K562 (cell line): ENCODE results near the gene GLRX3. TPM values are rescaled to one million over a fixed set of nuclear protein-coding genes. Genes with fewer than 3 reads are reported as not detected.
A peak's percentile ranks its signal among the peaks of the same experiment; 100 is the strongest.

Source experiments
- ATAC-seq: fragments of 200-7000 bp; cut with Tn5 transposase; 3 replicates; pipeline ENCODE4 v1.9.1; 2020; ENCODE audit warnings: moderate library complexity
- BruUV-seq: library from RNA; stranded (reverse); fragments of 400-500 nt; replicated peaks from 2 replicates; lab custom pipeline; 2021; lab: Mats Ljungman, UMichigan
- CTCF ChIA-PET: fragments of 300-600 bp; formaldehyde crosslinking; extraction: SDS; loops from one replicate; lab custom pipeline; 2021; ENCODE audit warnings: low intra/inter-chr PET ratio; lab: Yijun Ruan, JAX
- POLR2A ChIA-PET: fragments of 300-600, 350-650 bp; sonication (Branson Sonifier 250); formaldehyde crosslinking; extraction: SDS; loops from one replicate; lab custom pipeline; 2021; ENCODE audit warnings: antibody characterized with exemption, inconsistent platforms; lab: Yijun Ruan, JAX
- DNase-seq, 4 experiments: peaks; one replicate each; pipeline versions ENCODE4 v3.0.0 to v3.0.0-alpha.2; 2011 to 2018; ENCODE audit warnings: low spot score in 3 of 4, mixed read lengths in 3 of 4; ENCODE audit errors: extremely low read depth in 1 of 4
- FAIRE-seq: peaks from 2 replicates; lab custom pipeline; 2011; peaks lifted over from hg19 to GRCh38; lab: Jason Lieb, UNC
- H2AFZ ChIP-seq: 2 replicates; pipeline ENCODE4 v1.6.0; 2011; ENCODE audit warnings: low read depth, low read length, control low read depth, inconsistent platforms
- H3K27ac ChIP-seq: fragments of 200-600 bp; 3 replicates; pipeline ENCODE4 v1.8.0; 2011; ENCODE audit warnings: low read depth, mild to moderate bottlenecking, control low read depth, inconsistent platforms, low read length, moderate library complexity, mixed read lengths; ENCODE audit errors: extremely low read depth
- H3K27me3 ChIP-seq, 2 experiments: fragments of 300-600 bp in 1 of 2; 2 replicates in 1 of 2; 3 replicates in 1 of 2; pipeline versions ENCODE4 v1.6.0 to v1.8.0; 2011; ENCODE audit warnings: inconsistent platforms in 2 of 2, low read length in 2 of 2, mild to moderate bottlenecking in 1 of 2, mixed read lengths in 1 of 2, moderate library complexity in 1 of 2; ENCODE audit not compliant: control insufficient read depth in 2 of 2, insufficient read depth in 2 of 2
- H3K36me3 ChIP-seq: fragments of 300-600 bp; 3 replicates; pipeline ENCODE4 v1.8.0; 2011; ENCODE audit warnings: mild to moderate bottlenecking, low read length, inconsistent platforms; ENCODE audit not compliant: control insufficient read depth, insufficient read depth
- H3K4me1 ChIP-seq, 2 experiments: fragments of 200-600 bp in 1 of 2; replicated peaks in 1 of 2; 2 replicates in 1 of 2; 3 replicates in 1 of 2; pipeline versions ENCODE4 v1.5.1 to v1.8.0; 2011; ENCODE audit warnings: inconsistent platforms in 2 of 2, low read length in 2 of 2, mild to moderate bottlenecking in 1 of 2, mixed read lengths in 1 of 2, moderate library complexity in 1 of 2; ENCODE audit not compliant: control insufficient read depth in 2 of 2, insufficient read depth in 2 of 2
- H3K4me2 ChIP-seq: 2 replicates; pipeline ENCODE4 v1.6.1; 2011; ENCODE audit warnings: low read length, control low read depth, inconsistent platforms, mixed read lengths; ENCODE audit not compliant: insufficient read depth
- H3K4me3 ChIP-seq: fragments of 200-600 bp; sonication (generic), shearing (Covaris generic); 2 replicates; pipeline ENCODE4 v1.5.1; 2016; ENCODE audit warnings: control low read depth, inconsistent platforms
- H3K79me2 ChIP-seq: fragments of 200-600 bp; 3 replicates; pipeline ENCODE4 v1.8.0; 2011; ENCODE audit warnings: low read length, inconsistent platforms; ENCODE audit not compliant: control insufficient read depth, insufficient read depth
- H3K9ac ChIP-seq, 2 experiments: 2 replicates each; pipeline versions ENCODE4 v1.6.0 to v1.6.1; 2011; ENCODE audit warnings: low read depth in 2 of 2, low read length in 2 of 2, control low read depth in 1 of 2, inconsistent platforms in 1 of 2, mild to moderate bottlenecking in 1 of 2, mixed read lengths in 1 of 2; ENCODE audit not compliant: insufficient read depth in 1 of 2
- H3K9me1 ChIP-seq: one replicate; pipeline ENCODE4 v1.6.0; 2011; ENCODE audit warnings: inconsistent platforms, mild to moderate bottlenecking, low read length, moderate library complexity; ENCODE audit not compliant: control insufficient read depth, insufficient read depth
- H3K9me3 ChIP-seq: replicated peaks from 2 replicates; pipeline ENCODE4 v1.5.1; 2011; ENCODE audit warnings: low read depth, low read length, inconsistent platforms; ENCODE audit not compliant: control insufficient read depth, insufficient read depth
- H4K20me1 ChIP-seq: replicated peaks from 2 replicates; pipeline ENCODE4 v1.6.1; 2011; ENCODE audit warnings: low read length, inconsistent platforms, mixed read lengths; ENCODE audit not compliant: control insufficient read depth, insufficient read depth
- CHD1 ChIP-seq: fragments of 200-600 bp; sonication (generic); IDR thresholded peaks from one replicate; pipeline ENCODE4 v1.6.1; 2012; ENCODE audit warnings: mild to moderate bottlenecking, moderate library complexity, low read length, inconsistent platforms
- ELF4 ChIP-seq: fragments of 450-650 bp; formaldehyde crosslinking; IDR thresholded peaks from 2 replicates; pipeline ENCODE4 v1.4.0; 2022; ENCODE audit warnings: missing genetic modification characterization
- EP300 ChIP-seq: IDR thresholded peaks from 2 replicates; pipeline ENCODE4 v1.6.1; 2012; ENCODE audit warnings: low read length, improper control_type of control experiment
- EWSR1 ChIP-seq: fragments of 450-650 bp; IDR thresholded peaks from 2 replicates; pipeline ENCODE4 v1.6.1; 2018; ENCODE audit warnings: borderline replicate concordance, mild to moderate bottlenecking, low read depth, moderate library complexity; ENCODE audit not compliant: partially characterized antibody
- FOS ChIP-seq: IDR thresholded peaks from 3 replicates; pipeline ENCODE4 v1.6.1; 2011; ENCODE audit not compliant: insufficient read length; ENCODE audit errors: extremely low read depth
- FOXP1 ChIP-seq: sonication (generic); formaldehyde crosslinking; IDR thresholded peaks from 2 replicates; pipeline ENCODE4 v1.8.0; 2022; ENCODE audit warnings: mild to moderate bottlenecking, missing genetic modification reagents
- HDAC3 ChIP-seq: fragments of 450-650 bp; IDR thresholded peaks from 2 replicates; pipeline ENCODE4 v1.6.1; 2018; ENCODE audit warnings: borderline replicate concordance, mild to moderate bottlenecking, moderate library complexity; ENCODE audit not compliant: partially characterized antibody
- HES1 ChIP-seq: fragments of 450-650 bp; IDR thresholded peaks from 2 replicates; pipeline ENCODE4 v1.6.1; 2016; ENCODE audit warnings: low read depth, mild to moderate bottlenecking, moderate library complexity
- JUNB ChIP-seq: fragments of 450-650 bp; formaldehyde crosslinking; conservative IDR thresholded peaks from 2 replicates; pipeline ENCODE4 v1.4.0; 2020; ENCODE audit warnings: mild to moderate bottlenecking
- MTA3 ChIP-seq: fragments of 450-650 bp; formaldehyde crosslinking; IDR thresholded peaks from 2 replicates; pipeline ENCODE4 v1.6.1; 2017; ENCODE audit warnings: mild to moderate bottlenecking, borderline replicate concordance
- MYC ChIP-seq, 2 experiments: fragments of 250-450 bp in 1 of 2; sonication (Bioruptor Pico) in 1 of 2; IDR thresholded peaks; 2 replicates each; pipeline versions ENCODE4 v1.5.1 to v1.6.1; 2012 to 2021; ENCODE audit warnings: low read depth in 2 of 2, borderline replicate concordance in 1 of 2, improper control_type of control experiment in 1 of 2, low read length in 1 of 2, mild to moderate bottlenecking in 1 of 2, moderate library complexity in 1 of 2
- SMARCE1 ChIP-seq: fragments of 450-650 bp; IDR thresholded peaks from 2 replicates; pipeline ENCODE4 v1.7.1; 2016; ENCODE audit warnings: mild to moderate bottlenecking
- SMC3 ChIP-seq: conservative IDR thresholded peaks from 2 replicates; pipeline ENCODE4 v1.6.1; 2011; ENCODE audit warnings: low read depth, low read length, improper control_type of control experiment; ENCODE audit not compliant: insufficient read depth
- TAF1 ChIP-seq: IDR thresholded peaks from 2 replicates; pipeline ENCODE4 v1.6.1; 2011; ENCODE audit warnings: mild to moderate bottlenecking, low read length, moderate library complexity; ENCODE audit not compliant: insufficient read depth, control insufficient read depth, severe bottlenecking; ENCODE audit errors: extremely low read depth
- ZNF175 ChIP-seq: fragments of 200-800 bp; sonication (Bioruptor generic); IDR thresholded peaks from 2 replicates; pipeline ENCODE4 v1.6.1; 2016; ENCODE audit warnings: low read depth, mild to moderate bottlenecking, missing genetic modification characterization, missing compliant biosample characterization
- ZNF239 ChIP-seq: fragments of 250-450 bp; sonication (Bioruptor Pico); IDR thresholded peaks from 2 replicates; pipeline ENCODE4 v1.4.0; 2020; ENCODE audit warnings: mild to moderate bottlenecking
- ZNF311 ChIP-seq: fragments of 250-450 bp; sonication (Bioruptor Pico); IDR thresholded peaks from 2 replicates; pipeline ENCODE4 v1.4.0; 2020; ENCODE audit warnings: mild to moderate bottlenecking, moderate library complexity
- ZNF785 ChIP-seq: fragments of 250-450 bp; sonication (Bioruptor Pico); IDR thresholded peaks from 2 replicates; pipeline ENCODE4 v1.4.0; 2020; ENCODE audit warnings: mild to moderate bottlenecking
- WGBS: fragments of 100-300 bp; shearing (Covaris generic); methylation state at CpG from one replicate; pipeline ENCODE4 v1.1.6; 2016; ENCODE audit warnings: low coverage, mixed read lengths; ENCODE audit not compliant: insufficient coverage; ENCODE audit errors: missing lambda C conversion rate; 5-methylcytosine and 5-hydroxymethylcytosine counted together
- in situ Hi-C: fragments of 300-500 bp; cut with MboI; formaldehyde crosslinking; loops from 4 replicates; pipeline ENCODE4 v1.15.0; 2018; ENCODE audit warnings: inconsistent platforms, mixed read lengths
- intact Hi-C: fragments of 100-400 bp; cut with micrococcal nuclease; formaldehyde crosslinking; loops from 2 replicates; pipeline ENCODE4 v1.14.2; 2022
- polyA plus RNA-seq, 8 experiments: library from polyadenylated mRNA; depleted of rRNA in 4 of 8; stranded (reverse) in 5 of 8; unstranded in 3 of 8; fragments of >200 nt; fragmentation: Nextera tagmentation in 2 of 8; fragmentation: Illumina TruSeq in 1 of 8; extraction: Ambion mirVana in 2 of 8; extraction: Trizol in 1 of 8; gene quantifications; 2 replicates each; pipeline versions ENCODE4 v1.2.1 to v1.2.3, GENCODE V29; 2011 to 2014; ENCODE audit warnings: inconsistent platforms in 1 of 8, missing spikeins in 1 of 8
- total RNA-seq, 7 experiments: library from RNA; depleted of rRNA in 6 of 7; stranded (reverse); fragments of >200 nt in 6 of 7; fragmentation: Illumina TruSeq in 2 of 7; extraction: Trizol in 2 of 7; gene quantifications; 2 replicates each; pipeline versions ENCODE4 v1.2.1 to v1.2.3, GENCODE V29; 2011 to 2021; ENCODE audit warnings: low replicate concordance in 1 of 7
- TF ChIP-seq, protein P1 (sequence below), 2 experiments: fragments of 450-650 bp in 1 of 2; sonication (generic) in 1 of 2; formaldehyde crosslinking in 1 of 2; IDR thresholded peaks in 1 of 2; conservative IDR thresholded peaks in 1 of 2; 2 replicates each; pipeline versions ENCODE4 v1.6.1 to v1.8.1; 2016 to 2023; ENCODE audit warnings: mild to moderate bottlenecking in 2 of 2, moderate library complexity in 2 of 2, inconsistent platforms in 1 of 2, missing genetic modification reagents in 1 of 2
- TF ChIP-seq, protein P2 (sequence below): sonication (generic); formaldehyde crosslinking; IDR thresholded peaks from 2 replicates; pipeline ENCODE4 v1.5.0; 2020; ENCODE audit warnings: missing genetic modification reagents

Gene GLRX3
- total and polyA plus RNA-seq, 9 of the 15 experiments (the other 6 are each of a cell fraction or from before 2014, with no cell fraction given), result 115 to 190 (median 169) TPM

GRCh38 chr10:130138479-130138866, 2.3 kb downstream of the GLRX3 start (continued):
- TF ChIP-seq, protein P1, sequence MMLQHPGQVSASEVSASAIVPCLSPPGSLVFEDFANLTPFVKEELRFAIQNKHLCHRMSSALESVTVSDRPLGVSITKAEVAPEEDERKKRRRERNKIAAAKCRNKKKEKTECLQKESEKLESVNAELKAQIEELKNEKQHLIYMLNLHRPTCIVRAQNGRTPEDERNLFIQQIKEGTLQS (IDR thresholded peaks at IDR 0.05), result peak; percentile 91
- TF ChIP-seq, protein P1 (CRISPR knock-in tag; conservative IDR thresholded peaks at IDR 0.05), result no peak
- TF ChIP-seq FOXP1 (CRISPR knock-in tag), result no peak
- TF ChIP-seq CHD1, result no peak
- TF ChIP-seq ZNF239 (CRISPR knock-in tag), result no peak
- no peak for TF ChIP-seq JUNB (CRISPR knock-in tag)

DNA sequence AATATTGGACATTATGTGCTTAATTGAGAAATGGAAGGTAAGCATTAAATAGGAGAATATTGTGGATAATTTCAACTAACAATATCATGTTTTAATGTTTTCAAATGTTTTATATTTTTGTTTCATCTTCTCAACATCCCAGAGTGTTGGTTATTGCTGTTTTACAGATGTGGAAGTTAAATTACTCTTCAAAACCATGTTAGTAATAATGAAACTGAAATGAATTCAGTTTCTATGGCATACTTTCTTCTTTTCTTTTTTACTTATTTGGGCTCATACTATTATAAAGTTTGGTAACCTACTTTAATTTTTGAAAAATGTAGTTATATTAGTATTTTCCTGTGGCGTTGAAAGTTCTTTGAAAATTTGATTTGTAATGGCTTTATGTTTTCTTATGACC, 4.2 kb downstream of the GLRX3 start:
- peaks cover 16 to 22% of the 10 kb centered on the region in 2 experiments for H3K4me1 ChIP-seq
- peaks cover 91% of the 10 kb centered on the region for H3K79me2 ChIP-seq
- ChIA-PET POLR2A (interaction anchor here (0.7 to 1.1 kb wide), 3 partner anchors 8 to 249 kb away, joined by 3 read pairs; no protein-coding TSS in a partner anchor), CTCF (no interaction called here)
- WGBS, result 73% methylated on average over 1 of the region's 1 CpG
- FAIRE-seq (no peak), ATAC-seq (no peak), DNase-seq (no peak)
- H4K20me1 ChIP-seq, result peaks cover 23% of the 10 kb centered on the region
- in situ Hi-C loops, result no loop called here
- H3K4me3 ChIP-seq, result no peak overlapping the region
- H3K4me2 ChIP-seq, result no peak overlapping the region
- no TSS peak for BruUV-seq
- intact Hi-C loops, result no loop called here
- no peak overlapping the region for H2AFZ ChIP-seq
- peaks cover 6% of the 10 kb centered on the region for H3K9me1 ChIP-seq
- no peak overlapping the region for H3K9ac ChIP-seq
- H3K27me3 ChIP-seq, result no peaks in the 10 kb centered on the region
- no peak overlapping the region; the same call in 2 of the 3 replicates for H3K27ac ChIP-seq
- H3K36me3 ChIP-seq, result peaks cover 53% of the 10 kb centered on the region; the same call in 2 of the 3 replicates
- H3K9me3 ChIP-seq, result no peaks in the 10 kb centered on the region
- TF ChIP-seq HES1 (no peak), ZNF311 (CRISPR knock-in tag) (no peak), TAF1 (no peak), SMARCE1 (no peak), ELF4 (CRISPR knock-in tag) (no peak), HDAC3 (no peak), ZNF175 (CRISPR knock-in tag) (no peak), MYC (IDR thresholded peaks at IDR 0.05; ENCODE audit: low read depth, low read length) (no peak), MYC (CRISPR knock-in tag; IDR thresholded peaks at IDR 0.05; ENCODE audit: borderline replicate concordance, low read depth) (no peak), SMC3 (no peak), EP300 (no peak), MTA3 (no peak), EWSR1 (no peak), ZNF785 (CRISPR knock-in tag) (no peak), FOS (no peak)
- TF ChIP-seq, protein P2, sequence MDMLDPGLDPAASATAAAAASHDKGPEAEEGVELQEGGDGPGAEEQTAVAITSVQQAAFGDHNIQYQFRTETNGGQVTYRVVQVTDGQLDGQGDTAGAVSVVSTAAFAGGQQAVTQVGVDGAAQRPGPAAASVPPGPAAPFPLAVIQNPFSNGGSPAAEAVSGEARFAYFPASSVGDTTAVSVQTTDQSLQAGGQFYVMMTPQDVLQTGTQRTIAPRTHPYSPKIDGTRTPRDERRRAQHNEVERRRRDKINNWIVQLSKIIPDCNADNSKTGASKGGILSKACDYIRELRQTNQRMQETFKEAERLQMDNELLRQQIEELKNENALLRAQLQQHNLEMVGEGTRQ (CRISPR knock-in tag), result no peak
